Midbrain (tissue), 1 donor: Measurements from ENCODE around the gene DRC7.

Source experiments
- DNase-seq: peaks from one replicate; lab custom pipeline; 2025; lab: John Stamatoyannopoulos, UW

The DRC7 gene, protein sequence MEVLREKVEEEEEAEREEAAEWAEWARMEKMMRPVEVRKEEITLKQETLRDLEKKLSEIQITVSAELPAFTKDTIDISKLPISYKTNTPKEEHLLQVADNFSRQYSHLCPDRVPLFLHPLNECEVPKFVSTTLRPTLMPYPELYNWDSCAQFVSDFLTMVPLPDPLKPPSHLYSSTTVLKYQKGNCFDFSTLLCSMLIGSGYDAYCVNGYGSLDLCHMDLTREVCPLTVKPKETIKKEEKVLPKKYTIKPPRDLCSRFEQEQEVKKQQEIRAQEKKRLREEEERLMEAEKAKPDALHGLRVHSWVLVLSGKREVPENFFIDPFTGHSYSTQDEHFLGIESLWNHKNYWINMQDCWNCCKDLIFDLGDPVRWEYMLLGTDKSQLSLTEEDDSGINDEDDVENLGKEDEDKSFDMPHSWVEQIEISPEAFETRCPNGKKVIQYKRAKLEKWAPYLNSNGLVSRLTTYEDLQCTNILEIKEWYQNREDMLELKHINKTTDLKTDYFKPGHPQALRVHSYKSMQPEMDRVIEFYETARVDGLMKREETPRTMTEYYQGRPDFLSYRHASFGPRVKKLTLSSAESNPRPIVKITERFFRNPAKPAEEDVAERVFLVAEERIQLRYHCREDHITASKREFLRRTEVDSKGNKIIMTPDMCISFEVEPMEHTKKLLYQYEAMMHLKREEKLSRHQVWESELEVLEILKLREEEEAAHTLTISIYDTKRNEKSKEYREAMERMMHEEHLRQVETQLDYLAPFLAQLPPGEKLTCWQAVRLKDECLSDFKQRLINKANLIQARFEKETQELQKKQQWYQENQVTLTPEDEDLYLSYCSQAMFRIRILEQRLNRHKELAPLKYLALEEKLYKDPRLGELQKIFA

DNA sequence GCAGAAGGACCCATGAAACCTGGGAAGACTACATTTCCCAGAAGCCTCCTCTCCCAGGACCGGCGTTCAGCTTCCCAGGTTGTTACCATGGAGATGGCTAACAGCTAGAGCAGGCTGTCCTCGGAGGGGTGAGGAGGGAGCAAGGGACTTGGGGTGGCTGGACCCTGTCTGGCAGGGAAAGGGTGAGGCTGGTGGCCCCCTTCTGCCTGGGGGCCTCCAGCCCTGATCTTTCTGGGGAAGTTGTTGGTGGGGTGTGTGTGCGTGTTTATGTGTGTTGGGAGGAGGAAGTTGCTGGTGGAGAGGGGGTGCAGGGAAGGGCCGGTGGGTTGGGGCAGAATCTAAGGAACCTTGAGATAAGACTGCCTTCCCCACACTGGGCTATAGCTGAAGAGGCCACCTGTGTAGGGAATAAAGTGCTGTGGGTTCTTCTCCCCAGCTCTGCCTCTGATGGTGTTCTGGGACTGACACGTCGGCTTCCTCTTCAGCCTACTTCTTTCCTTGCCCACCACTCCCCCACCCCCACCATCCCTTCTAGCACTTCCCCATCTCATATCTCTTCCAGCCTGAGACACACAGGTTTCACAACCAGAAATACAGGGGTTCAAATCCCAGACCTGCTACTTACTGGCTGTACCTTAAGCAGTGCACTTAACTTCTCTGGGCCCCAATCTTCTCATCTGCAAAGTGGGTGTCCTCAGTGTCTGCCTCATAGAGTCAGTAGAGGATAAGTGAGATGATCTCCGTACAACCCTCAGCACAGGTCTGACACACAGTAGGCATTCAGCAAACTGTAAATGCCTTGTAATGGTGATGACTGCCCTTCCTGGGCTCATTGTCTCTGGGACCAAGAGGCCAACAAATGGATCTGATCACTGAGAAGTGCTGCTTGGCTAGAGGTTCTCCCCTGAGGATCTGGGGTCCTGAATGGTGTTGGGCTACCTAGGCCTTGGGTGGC is at the start of gene DRC7:
Gene DRC7 (plus strand): TSS at position 82 of the 955 bp plus-strand sequence. CDS start 3,144 bp downstream, outside the sequence.
- peak; percentile 60 for DNase-seq

DNA sequence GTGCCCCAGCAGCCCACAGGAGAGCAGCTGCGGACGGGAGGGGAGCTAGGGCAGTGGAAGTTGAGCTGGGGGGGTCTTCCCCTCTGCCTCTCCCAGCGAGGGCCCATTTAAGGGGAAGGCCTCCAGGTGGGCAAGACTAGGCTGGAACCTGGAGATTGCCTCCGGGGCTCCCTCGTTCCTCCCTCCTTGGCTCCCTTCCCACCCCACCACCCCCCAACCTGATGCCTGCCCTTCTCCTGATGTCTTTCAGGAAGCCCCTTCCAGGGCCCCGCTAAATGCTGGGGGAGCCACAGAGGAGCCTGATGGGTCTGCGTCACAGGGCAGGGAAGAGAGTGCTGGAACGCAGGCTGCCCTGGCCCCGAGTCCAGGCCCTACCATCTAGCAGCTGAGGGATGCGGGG is 49.4 kb upstream of the DRC7 start:
- DNase-seq, result no peak

DNA sequence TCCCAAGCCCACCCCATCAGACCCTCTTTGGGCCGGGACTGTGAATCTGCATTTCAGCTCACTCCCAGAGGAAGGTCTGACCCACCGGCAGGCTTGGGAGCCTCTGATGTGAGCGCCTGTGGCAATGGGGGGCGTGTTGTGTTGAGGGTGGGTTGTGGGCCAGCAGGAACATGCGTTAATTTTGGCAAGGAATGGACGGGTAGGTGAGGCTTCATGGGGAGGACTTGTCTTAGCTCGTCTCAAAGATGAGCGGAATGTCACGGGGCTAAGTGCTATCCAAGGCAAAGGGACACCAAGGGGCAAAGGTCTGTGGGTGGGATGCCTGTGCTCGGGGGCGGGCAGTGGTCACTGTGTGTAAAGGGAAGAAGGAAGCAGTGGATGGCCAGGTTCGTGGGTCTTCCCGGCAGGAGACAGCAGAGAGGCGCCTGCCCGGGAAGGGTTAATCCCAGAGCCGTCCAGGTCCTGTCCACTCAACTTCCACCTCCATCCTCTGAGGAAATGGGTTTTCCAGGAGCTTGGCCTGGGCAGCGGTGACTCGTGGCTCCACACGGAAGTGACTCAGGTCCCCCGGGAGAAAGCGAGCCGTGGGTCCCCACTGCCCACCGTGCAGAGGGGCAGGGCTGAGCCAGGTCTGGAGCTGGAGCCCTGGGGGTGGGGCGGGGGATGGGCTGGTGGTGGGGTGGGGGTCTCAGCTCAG is 48.8 kb upstream of the DRC7 start:
- no peak for DNase-seq

DNA sequence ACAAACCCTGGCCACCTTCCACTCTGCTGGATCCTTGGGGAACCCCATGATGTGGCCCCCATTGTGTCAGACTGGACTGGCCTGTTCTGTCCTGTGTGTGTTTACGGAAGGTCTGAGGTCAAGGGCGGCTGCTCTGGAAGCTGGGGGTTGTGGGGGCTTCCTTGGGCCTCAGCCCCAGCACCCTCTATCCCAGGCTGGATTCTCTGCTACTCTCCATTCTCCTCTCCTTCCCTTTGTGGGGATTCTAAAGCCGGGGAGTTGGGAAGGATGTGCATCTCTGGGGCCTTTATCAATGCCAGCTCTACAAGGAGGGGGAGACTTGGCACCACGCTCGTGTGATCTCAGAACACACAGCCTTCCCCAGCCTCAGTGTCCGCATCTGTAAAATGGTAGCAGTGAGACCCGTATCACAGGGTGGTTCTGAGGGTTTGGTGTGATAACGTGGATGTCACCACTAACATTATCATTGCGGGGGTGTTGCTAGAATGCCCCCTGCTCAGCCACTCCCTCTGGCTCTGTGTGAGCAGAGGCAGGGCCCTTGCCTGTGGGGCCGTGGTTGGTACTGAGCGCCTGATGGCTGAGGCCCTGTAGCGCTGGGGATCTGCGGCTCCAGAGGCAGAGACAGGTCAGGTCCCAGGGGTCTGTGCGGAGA is 48.1 kb upstream of the DRC7 start:
- DNase-seq, result no peak

DNA sequence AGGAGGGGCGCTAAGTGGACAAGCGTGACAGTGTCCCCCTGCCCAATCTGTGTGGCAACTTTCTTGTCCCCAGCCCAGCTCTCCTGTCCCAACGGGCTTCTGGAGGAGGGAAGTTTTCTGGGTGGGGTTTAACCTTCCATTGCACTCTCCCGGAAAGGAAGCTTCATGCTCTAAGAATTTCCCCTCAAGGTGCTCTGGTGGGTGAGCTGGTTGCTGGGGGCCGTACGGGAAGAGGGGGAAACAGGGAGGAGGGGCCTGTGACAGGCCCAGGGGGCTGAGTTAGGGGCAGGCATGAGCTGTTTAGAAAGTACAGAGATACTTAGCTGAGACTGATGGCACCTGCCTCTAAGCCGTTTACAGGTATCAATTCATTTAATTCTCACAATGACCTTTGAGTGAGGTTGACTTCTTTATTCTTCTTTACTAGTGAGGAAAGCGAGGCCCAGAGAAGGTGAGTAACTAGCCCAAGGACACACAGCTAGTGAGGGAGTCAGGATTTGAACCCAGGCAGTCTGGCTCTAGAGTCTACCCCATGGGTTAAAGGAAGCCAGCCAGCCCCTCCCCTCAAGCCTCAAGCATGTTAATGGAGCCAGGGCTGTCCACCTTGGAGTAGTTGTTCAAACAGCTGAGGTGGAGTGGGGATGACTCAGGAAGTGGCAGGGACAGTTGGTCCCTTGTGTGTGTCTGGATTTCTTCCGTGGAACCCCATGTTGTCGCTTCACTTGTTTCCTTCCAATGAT is 47.3 kb upstream of the DRC7 start:
- no peak for DNase-seq

DNA sequence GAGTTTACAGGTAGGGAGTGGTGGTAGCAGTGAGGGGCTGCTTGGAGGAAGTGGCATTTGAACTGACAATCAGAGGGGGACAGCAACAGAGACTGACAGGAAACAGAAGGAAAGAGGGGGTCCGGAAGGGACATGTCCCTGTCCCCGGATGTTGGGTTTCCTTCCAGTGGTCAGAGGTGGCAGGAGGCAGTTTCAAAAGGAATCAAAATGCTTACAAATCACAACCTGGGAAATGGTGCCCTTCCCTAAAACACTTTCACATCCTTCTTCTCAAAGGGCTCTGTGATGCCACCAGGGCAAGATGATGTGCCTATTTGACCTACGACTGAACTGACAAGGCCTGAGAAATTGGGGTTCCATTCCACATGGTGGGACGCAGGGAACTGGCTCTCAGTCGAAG is 46.5 kb upstream of the DRC7 start:
- DNase-seq, result peak; percentile 33

DNA sequence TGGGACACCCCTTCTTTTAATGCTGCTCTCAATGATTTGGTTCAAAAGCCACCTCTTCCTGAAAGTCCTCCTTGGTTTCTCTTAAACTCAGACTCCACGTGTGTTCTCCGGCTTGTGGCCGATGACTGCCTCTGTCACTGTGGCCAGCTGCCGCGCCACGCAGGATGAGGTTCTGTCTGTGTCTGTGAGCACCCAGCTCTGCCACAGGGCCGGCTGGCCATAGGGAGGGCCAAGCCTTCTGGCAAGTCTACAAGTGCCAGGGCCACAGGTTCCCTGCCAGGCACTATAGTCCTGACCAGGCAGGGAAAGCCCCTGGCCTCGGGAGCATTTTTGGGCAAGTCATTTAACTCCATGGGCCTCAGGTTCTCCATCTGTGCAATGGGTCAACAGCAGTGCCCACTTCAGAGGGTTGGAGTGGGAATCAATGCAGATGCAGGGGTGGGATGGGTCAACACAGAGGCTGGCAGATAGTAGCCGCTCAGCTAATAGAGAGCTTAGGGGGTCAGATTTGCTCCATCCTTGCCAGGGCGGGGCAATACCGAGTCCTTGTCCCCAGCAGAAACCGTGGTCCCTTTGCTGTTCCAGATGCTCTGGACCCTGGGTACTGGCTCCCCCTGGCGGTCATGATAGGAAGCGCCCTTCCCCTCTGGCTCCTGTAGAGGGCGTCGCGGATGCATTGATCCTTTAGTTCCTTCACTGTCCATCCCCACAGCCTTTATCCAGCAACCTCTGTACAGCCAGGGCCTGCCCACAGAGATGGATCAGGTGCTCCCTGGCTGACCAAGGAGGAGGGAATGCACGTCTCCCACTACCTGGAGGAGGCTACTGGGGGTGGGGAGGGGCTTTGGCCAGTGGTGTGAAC is 45.8 kb upstream of the DRC7 start:
- peak; percentile 84 for DNase-seq

DNA sequence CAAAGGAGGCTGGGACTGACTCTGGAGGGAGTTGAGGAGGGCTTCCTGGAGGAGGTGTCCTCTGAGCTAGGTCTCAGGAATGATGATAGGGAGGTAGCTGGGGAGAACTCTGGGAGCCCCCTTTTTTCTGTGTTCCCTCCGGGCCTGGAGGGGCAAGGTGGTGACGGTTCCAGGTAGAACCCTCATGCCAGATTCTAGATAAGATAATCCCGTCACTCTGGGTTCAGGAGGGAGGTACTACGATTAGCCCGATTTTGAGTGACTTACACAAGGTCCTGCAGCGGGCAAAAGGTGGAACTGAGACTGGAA is 45.2 kb upstream of the DRC7 start:
- no peak for DNase-seq

DNA sequence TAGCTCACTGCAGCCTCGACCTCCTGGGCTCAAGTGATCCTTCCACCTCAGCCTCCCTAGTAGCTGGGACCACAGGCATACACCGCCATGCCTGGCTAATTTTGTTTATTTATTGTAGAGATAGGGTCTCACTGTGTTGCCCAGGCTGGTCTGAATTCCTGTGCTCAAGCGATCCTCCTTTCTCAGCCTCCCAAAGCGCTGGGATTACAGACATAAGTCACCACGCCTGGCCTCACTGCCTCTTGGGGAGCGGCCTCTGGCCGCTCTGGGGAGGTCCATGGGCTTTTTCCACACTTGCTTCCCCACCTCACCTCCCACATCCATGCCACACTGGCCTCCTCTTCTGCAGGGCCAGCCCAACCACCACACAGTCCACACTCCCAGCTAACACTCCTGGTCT is 44.8 kb upstream of the DRC7 start:
- no peak for DNase-seq

DNA sequence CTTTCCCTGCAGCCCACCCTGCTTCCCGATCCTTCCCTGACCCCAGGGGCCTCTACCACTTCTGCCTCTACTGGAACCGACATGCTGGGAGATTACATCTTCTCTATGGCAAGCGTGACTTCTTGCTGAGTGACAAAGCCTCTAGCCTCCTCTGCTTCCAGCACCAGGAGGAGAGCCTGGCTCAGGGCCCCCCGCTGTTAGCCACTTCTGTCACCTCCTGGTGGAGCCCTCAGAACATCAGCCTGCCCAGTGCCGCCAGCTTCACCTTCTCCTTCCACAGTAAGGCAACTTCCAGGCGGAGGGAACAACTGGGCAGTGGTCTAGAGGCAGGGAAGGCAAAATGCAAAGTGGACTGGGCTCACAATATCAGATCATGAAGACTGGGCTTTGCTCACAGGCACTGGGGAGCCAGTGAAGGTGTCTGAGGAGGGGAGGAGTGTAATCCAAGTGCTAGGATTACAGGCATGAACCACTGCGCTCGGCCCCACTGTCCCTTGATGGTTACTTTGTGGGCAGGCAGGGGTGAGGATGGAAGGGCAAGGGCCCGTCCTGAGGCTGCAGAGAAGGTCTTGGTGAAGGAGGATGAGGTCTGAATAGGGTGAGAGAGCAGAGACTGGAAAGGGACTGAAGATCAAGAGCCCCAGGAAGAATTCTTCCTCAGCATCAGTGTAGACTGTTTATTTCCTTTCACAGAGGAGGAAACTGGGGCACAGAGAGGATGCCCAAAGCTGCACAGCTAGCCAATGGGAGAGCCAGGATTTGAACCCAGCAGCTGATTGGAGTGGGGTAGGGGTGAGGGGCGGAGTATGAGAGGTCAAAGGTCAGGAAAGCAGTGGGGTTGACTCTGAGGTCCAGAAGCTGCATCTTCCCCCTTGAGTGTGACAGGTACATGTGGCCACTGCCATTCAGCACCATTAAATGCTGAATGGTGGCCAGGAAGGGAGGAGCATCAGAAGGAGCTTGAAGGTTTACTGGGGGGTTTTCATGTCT is 43.0 kb upstream of the DRC7 start:
- DNase-seq, result no peak

DNA sequence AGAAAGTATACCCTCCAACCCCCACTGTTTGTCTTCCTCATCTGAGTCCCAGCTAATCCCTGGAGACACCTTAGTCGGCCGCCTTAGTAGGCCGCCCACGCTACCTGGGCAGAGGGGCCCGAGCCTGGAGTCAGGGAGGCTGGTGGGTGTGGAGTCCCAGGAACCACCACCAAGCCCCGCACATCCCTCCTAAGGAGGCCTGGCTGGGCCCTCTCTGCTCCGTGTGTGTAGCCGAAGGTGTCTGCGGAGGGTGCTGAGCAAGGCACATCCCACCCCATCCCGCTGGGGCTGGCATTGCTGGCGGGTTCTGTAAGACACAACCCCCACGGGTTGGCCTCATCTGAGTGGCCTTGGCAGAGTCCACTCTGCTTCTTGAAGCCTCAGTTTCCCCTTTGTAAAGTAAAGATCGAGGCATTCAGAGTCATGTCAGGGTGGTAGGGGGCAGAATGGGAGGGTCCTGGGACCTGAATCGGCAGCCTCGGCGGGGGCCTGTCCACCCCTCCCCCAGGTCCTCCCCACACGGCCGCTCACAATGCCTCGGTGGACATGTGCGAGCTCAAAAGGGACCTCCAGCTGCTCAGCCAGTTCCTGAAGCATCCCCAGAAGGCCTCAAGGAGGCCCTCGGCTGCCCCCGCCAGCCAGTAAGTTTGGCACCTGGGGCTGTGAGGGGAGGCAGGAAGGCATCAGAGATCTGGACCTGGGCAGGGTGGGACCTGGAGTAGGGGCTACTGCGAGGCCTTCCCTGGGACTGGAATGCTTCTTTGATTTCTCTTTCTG is 41.7 kb upstream of the DRC7 start:
- no peak for DNase-seq

DNA sequence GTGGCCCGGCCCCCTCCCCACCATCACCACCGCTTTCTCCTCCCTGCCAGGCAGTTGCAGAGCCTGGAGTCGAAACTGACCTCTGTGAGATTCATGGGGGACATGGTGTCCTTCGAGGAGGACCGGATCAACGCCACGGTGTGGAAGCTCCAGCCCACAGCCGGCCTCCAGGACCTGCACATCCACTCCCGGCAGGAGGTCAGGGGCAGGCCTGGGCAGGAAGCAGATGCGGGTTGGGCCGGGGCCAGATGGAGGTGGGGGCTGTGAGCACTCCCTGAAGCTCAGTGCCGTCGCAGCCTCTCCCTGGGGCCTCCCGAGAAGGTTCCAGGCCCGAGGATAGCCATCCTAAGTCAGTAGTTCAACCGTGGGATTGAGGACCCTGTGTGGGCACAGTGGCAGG is 40.7 kb upstream of the DRC7 start:
- DNase-seq, result no peak

DNA sequence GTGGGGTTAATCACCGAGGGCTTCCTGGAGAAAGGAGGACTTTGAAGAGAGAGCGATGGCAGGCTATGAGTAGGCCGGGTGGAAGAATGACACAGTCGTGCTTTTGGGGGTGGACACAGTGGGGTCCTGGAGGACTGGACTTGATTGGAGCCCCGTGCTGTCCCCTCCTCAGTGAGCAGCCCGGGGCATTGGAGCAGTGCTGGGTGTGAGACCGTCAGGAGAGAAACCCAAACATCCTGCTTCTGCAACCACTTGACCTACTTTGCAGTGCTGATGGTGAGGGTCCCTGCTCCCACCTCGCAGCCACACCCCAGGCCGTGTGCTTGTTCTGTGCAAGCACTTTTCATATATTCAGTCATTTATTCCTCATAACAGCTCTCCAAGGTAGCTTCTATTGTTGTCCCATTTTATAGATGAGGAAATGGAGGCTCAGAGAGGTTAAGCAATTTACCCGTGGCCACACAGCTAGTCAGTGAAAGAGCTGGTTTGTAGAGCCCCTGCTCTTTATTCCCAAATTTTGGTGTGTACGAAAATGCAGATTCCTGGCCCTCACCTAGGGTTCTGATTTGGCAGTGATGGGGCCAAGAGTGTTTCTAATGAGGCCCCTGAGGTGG is 38.2 kb upstream of the DRC7 start:
- DNase-seq, result no peak

DNA sequence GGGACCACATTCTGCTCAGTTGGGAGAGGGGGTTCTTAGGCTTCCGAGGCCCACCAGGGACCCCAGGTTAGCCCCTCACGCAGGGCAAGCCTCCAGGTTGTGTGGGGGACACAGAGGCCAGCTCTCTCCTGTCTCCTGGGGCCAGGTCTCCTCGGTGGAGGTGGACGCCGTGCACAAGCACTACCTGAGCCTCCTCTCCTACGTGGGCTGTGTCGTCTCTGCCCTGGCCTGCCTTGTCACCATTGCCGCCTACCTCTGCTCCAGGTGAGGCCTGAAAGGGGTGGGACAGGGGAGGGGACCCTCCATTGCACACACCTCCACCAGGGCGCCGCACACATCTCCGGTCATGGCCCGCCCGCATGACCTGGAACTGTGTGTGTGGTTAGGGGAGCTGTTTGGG is 37.4 kb upstream of the DRC7 start:
- no peak for DNase-seq

DNA sequence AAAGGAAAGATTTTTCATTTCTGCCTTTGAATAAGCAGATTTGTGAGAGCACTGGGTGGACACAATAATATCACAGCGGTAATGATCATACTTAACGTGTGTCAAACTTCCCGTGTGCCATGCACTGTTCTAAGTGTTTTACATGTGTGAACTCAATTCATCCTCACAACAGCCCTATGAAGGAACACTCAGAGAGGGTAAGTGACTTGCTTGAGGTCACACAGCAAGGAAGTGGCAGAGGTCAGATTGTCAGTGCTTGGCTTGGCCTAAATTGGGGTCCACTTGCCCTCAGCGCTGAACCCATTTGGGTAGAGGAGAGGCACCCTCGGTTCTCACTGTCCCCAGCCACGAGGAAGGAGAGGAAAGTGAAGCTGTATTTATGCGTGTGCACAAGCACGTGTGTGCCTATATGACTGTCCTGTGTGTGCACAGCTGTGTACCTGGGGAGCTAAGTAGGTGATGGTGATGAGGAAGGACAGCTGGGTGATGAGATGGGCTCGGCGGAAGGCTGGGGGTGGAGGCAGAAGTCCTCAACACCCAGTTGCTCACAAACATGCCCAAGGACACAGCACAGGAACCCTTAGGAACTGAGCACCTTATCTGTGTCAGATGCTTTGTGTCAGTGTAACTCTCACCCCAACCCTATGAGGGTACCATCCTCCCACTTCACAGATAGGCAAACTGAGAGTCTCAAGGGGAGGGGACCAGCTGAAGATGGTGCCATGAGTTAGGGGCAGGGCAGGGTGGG is 36.3 kb upstream of the DRC7 start:
- DNase-seq, result no peak
